GM21825 (cell line): ENCODE results near the gene RNF213.

Experiments
- ATAC-seq: cut with Tn5 transposase; IDR thresholded peaks from one replicate; pipeline ENCODE4 v1.9.1; 2021; ENCODE audit warnings: mild to moderate bottlenecking, moderate library complexity; ENCODE audit not compliant: unreplicated experiment

Gene RNF213

GRCh38 chr17:80428363-80428762, 167.7 kb downstream of the RNF213 start:
- ATAC-seq, result no peak

GRCh38 chr17:80428796-80429195, 168.1 kb downstream of the RNF213 start:
- no peak for ATAC-seq

- no peak for ATAC-seq
Measured at GRCh38 chr17:80429356-80430275, 169.0 kb downstream of the RNF213 start.

GRCh38 chr17:80430446-80431245, 170.0 kb downstream of the RNF213 start:
- ATAC-seq, result no peak

- ATAC-seq, result no peak
Measured at GRCh38 chr17:80431246-80432195, 170.9 kb downstream of the RNF213 start.

- no peak for ATAC-seq
Measured at GRCh38 chr17:80432350-80432955, 171.8 kb downstream of the RNF213 start.

GRCh38 chr17:80432961-80433550, 172.4 kb downstream of the RNF213 start:
- ATAC-seq, result no peak

- no peak for ATAC-seq
Measured at GRCh38 chr17:80433916-80434666, 173.4 kb downstream of the RNF213 start.

- no peak for ATAC-seq
Measured at GRCh38 chr17:80437532-80437931, 176.9 kb downstream of the RNF213 start.

GRCh38 chr17:80438806-80439205, 178.2 kb downstream of the RNF213 start:
- no peak for ATAC-seq

- ATAC-seq, result no peak
Measured at GRCh38 chr17:80439499-80439898, 178.8 kb downstream of the RNF213 start.

- no peak for ATAC-seq
Measured at GRCh38 chr17:80441133-80441578, 180.5 kb downstream of the RNF213 start.

GRCh38 chr17:80441598-80442322, 181.1 kb downstream of the RNF213 start:
- no peak for ATAC-seq

- ATAC-seq, result no peak
Measured at GRCh38 chr17:80442323-80442659, 181.6 kb downstream of the RNF213 start.

- no peak for ATAC-seq
Measured at GRCh38 chr17:80442764-80443163, 182.1 kb downstream of the RNF213 start.

- no peak for ATAC-seq
Measured at GRCh38 chr17:80443498-80443897, 182.8 kb downstream of the RNF213 start.

GRCh38 chr17:80443916-80444643, 183.4 kb downstream of the RNF213 start:
- no peak for ATAC-seq

- ATAC-seq, result no peak
Measured at GRCh38 chr17:80444644-80444979, 184.0 kb downstream of the RNF213 start.
